IMR-90 (cell line): ENCODE data around the gene LMAN2L. TPM values are rescaled to one million over a fixed set of nuclear protein-coding genes. Genes with fewer than 3 reads are reported as not detected.

ENCODE experiments used
- ATAC-seq: fragments of 200-7000 bp; cut with Tn5 transposase; 2 replicates; pipeline ENCODE4 v1.9.1; 2020; ENCODE audit warnings: low read depth, mild to moderate bottlenecking, moderate library complexity
- BruUV-seq: library from RNA; stranded (reverse); fragments of 400-500 nt; replicated peaks from 2 replicates; lab custom pipeline; 2021; lab: Mats Ljungman, UMichigan
- CTCF ChIA-PET: fragments of 300-600 bp; formaldehyde crosslinking; extraction: SDS; loops from one replicate; lab custom pipeline; 2021; ENCODE audit warnings: antibody characterized with exemption; lab: Yijun Ruan, JAX
- POLR2A ChIA-PET: fragments of 300-600 bp; sonication (Branson Sonifier 250); formaldehyde crosslinking; loops from one replicate; lab custom pipeline; 2022; ENCODE audit warnings: antibody characterized with exemption; ENCODE audit not compliant: unreplicated experiment; lab: Charles Lee
- DNase-seq: peaks from one replicate; pipeline ENCODE4 v3.0.0; 2013
- H2AFZ ChIP-seq: replicated peaks from 2 replicates; pipeline ENCODE3; 2013; ENCODE audit warnings: low read length, mild to moderate bottlenecking; ENCODE audit not compliant: poor library complexity
- H2AK5ac ChIP-seq: 2 replicates; pipeline ENCODE4 v1.6.1; 2013; ENCODE audit warnings: low read depth, low read length, inconsistent platforms
- H2AK9ac ChIP-seq: replicated peaks from 2 replicates; pipeline ENCODE3; 2013; ENCODE audit warnings: mild to moderate bottlenecking, low read depth, low read length, moderate library complexity; ENCODE audit not compliant: poor library complexity
- H2BK120ac ChIP-seq: 2 replicates; pipeline ENCODE4 v1.6.1; 2013; ENCODE audit warnings: low read depth, low read length, inconsistent platforms
- H2BK15ac ChIP-seq: 3 replicates; pipeline ENCODE4 v1.6.1; 2013; ENCODE audit warnings: low read depth, low read length, inconsistent platforms
- H2BK20ac ChIP-seq: 2 replicates; pipeline ENCODE4 v1.6.1; 2013; ENCODE audit warnings: low read depth, mild to moderate bottlenecking, inconsistent platforms, low read length, moderate library complexity
- H2BK5ac ChIP-seq: 2 replicates; pipeline ENCODE4 v1.6.1; 2013; ENCODE audit warnings: mild to moderate bottlenecking, low read depth, low read length, inconsistent platforms; ENCODE audit not compliant: poor library complexity, severe bottlenecking
- H3K14ac ChIP-seq: replicated peaks from 2 replicates; pipeline ENCODE4 v1.6.1; 2013; ENCODE audit warnings: low read depth, low read length, inconsistent platforms
- H3K18ac ChIP-seq: 2 replicates; pipeline ENCODE4 v1.6.1; 2013; ENCODE audit warnings: low read depth, low read length, control low read depth
- H3K23ac ChIP-seq: 2 replicates; pipeline ENCODE4 v1.6.1; 2013; ENCODE audit warnings: low read depth, low read length, inconsistent platforms
- H3K27ac ChIP-seq: 2 replicates; pipeline ENCODE4 v1.5.1; 2013; ENCODE audit warnings: mild to moderate bottlenecking, control low read depth, low read length; ENCODE audit not compliant: insufficient read depth
- H3K27me3 ChIP-seq: 2 replicates; pipeline ENCODE4 v1.6.1; 2013; ENCODE audit warnings: low read length; ENCODE audit not compliant: control insufficient read depth, insufficient read depth
- H3K36me3 ChIP-seq: 2 replicates; pipeline ENCODE4 v1.6.1; 2013; ENCODE audit warnings: low read length, mixed read lengths; ENCODE audit not compliant: control insufficient read depth, insufficient read depth
- H3K4ac ChIP-seq: 2 replicates; pipeline ENCODE4 v1.6.1; 2013; ENCODE audit warnings: low read depth, low read length, inconsistent platforms
- H3K4me1 ChIP-seq: 2 replicates; pipeline ENCODE4 v1.6.1; 2013; ENCODE audit warnings: low read length, mixed read lengths; ENCODE audit not compliant: control insufficient read depth, insufficient read depth
- H3K4me2 ChIP-seq: 2 replicates; pipeline ENCODE4 v1.6.1; 2013; ENCODE audit warnings: low read depth, mild to moderate bottlenecking, control low read depth, low read length, moderate library complexity
- H3K4me3 ChIP-seq: 2 replicates; pipeline ENCODE4 v1.5.1; 2013; ENCODE audit warnings: low read depth, mild to moderate bottlenecking, control low read depth, low read length, moderate library complexity; ENCODE audit not compliant: insufficient read depth
- H3K56ac ChIP-seq: 2 replicates; pipeline ENCODE4 v1.6.1; 2013; ENCODE audit warnings: low read length, inconsistent platforms; ENCODE audit not compliant: insufficient read depth; ENCODE audit errors: extremely low read depth
- H3K79me1 ChIP-seq, 2 experiments: 2 replicates each; pipeline ENCODE4 v1.6.1; 2013; ENCODE audit warnings: low read length in 2 of 2, inconsistent platforms in 1 of 2, low read depth in 1 of 2
- H3K9ac ChIP-seq: 2 replicates; pipeline ENCODE4 v1.6.1; 2013; ENCODE audit warnings: low read depth, low read length, control low read depth
- H3K9me1 ChIP-seq: 2 replicates; pipeline ENCODE4 v1.6.1; 2013; ENCODE audit warnings: low read length, inconsistent platforms; ENCODE audit not compliant: insufficient read depth
- H3K9me3 ChIP-seq: 2 replicates; pipeline ENCODE4 v1.6.1; 2013; ENCODE audit warnings: low read length; ENCODE audit not compliant: control insufficient read depth, insufficient read depth
- H4K20me1 ChIP-seq: 2 replicates; pipeline ENCODE4 v1.6.1; 2013; ENCODE audit warnings: low read length, inconsistent platforms; ENCODE audit not compliant: insufficient read depth
- H4K5ac ChIP-seq: 2 replicates; pipeline ENCODE4 v1.6.1; 2013; ENCODE audit warnings: mild to moderate bottlenecking, low read depth, low read length, control low read depth
- H4K8ac ChIP-seq, 2 experiments: 2 replicates each; pipeline ENCODE4 v1.6.1; 2013; ENCODE audit warnings: low read depth in 2 of 2, low read length in 2 of 2, control low read depth in 1 of 2, inconsistent platforms in 1 of 2
- H4K91ac ChIP-seq: 2 replicates; pipeline ENCODE4 v1.6.1; 2013; ENCODE audit warnings: low read depth, low read length, inconsistent platforms; ENCODE audit not compliant: insufficient read depth
- BHLHE40 ChIP-seq: fragments of 150-350 bp; IDR thresholded peaks from 2 replicates; pipeline ENCODE4 v1.6.1; 2016; ENCODE audit warnings: mild to moderate bottlenecking, low read depth, low read length
- CEBPB ChIP-seq: IDR thresholded peaks from 2 replicates; pipeline ENCODE4 v1.6.1; 2012; ENCODE audit warnings: low read depth, low read length, improper control_type of control experiment
- CHD1 ChIP-seq: IDR thresholded peaks from 2 replicates; pipeline ENCODE4 v1.6.1; 2012; ENCODE audit warnings: low read depth, low read length, improper control_type of control experiment
- CTCF ChIP-seq: conservative IDR thresholded peaks from 2 replicates; pipeline ENCODE4 v1.5.1; 2012; ENCODE audit warnings: mild to moderate bottlenecking, low read depth, low read length, improper control_type of control experiment
- ELK1 ChIP-seq: fragments of 150-350 bp; IDR thresholded peaks from 2 replicates; pipeline ENCODE4 v1.6.1; 2016; ENCODE audit warnings: low read depth, mild to moderate bottlenecking, low read length, moderate library complexity, borderline replicate concordance
- FOS ChIP-seq: fragments of 150-350 bp; IDR thresholded peaks from 2 replicates; pipeline ENCODE4 v1.6.1; 2016; ENCODE audit warnings: low read depth, low read length
- MAFK ChIP-seq: IDR thresholded peaks from 2 replicates; pipeline ENCODE4 v1.6.1; 2012; ENCODE audit warnings: low read depth, low read length, improper control_type of control experiment
- MAZ ChIP-seq: IDR thresholded peaks from 2 replicates; pipeline ENCODE4 v1.6.1; 2012; ENCODE audit warnings: low read depth, mild to moderate bottlenecking, low read length, improper control_type of control experiment, moderate library complexity, borderline replicate concordance
- MXI1 ChIP-seq: IDR thresholded peaks from 2 replicates; pipeline ENCODE4 v1.6.1; 2012; ENCODE audit warnings: low read depth, mild to moderate bottlenecking, low read length, moderate library complexity, borderline replicate concordance
- NFE2L2 ChIP-seq: fragments of 150-350 bp; IDR thresholded peaks from 2 replicates; pipeline ENCODE4 v1.6.1; 2016; ENCODE audit warnings: low read depth, mild to moderate bottlenecking, low read length
- POLR2A ChIP-seq: IDR thresholded peaks from 2 replicates; pipeline ENCODE4 v1.6.1; 2012; ENCODE audit warnings: mild to moderate bottlenecking, low read depth, low read length
- RAD21 ChIP-seq: IDR thresholded peaks from 2 replicates; pipeline ENCODE4 v1.6.1; 2012; ENCODE audit warnings: low read length, improper control_type of control experiment
- RCOR1 ChIP-seq: IDR thresholded peaks from 2 replicates; pipeline ENCODE4 v1.6.1; 2012; ENCODE audit warnings: mild to moderate bottlenecking, low read length, improper control_type of control experiment; ENCODE audit not compliant: insufficient replicate concordance
- RFX5 ChIP-seq: IDR thresholded peaks from 2 replicates; pipeline ENCODE4 v1.8.0; 2012; ENCODE audit warnings: low read depth, mild to moderate bottlenecking, low read length, moderate library complexity
- SMC3 ChIP-seq: fragments of 150-350 bp; IDR thresholded peaks from 2 replicates; pipeline ENCODE4 v1.6.1; 2016; ENCODE audit warnings: low read depth, mild to moderate bottlenecking, antibody characterized with exemption, low read length, moderate library complexity
- USF2 ChIP-seq: fragments of 150-350 bp; IDR thresholded peaks from 2 replicates; pipeline ENCODE4 v1.6.1; 2017; ENCODE audit warnings: mild to moderate bottlenecking, antibody characterized with exemption, low read length, low read depth
- WGBS, 2 experiments: methylation state at CpG; one replicate each; pipeline versions ENCODE4 v1.1.5 to v1.1.7; 2013; ENCODE audit warnings: missing lambda C conversion rate in 2 of 2; ENCODE audit not compliant: insufficient read length in 1 of 2; ENCODE audit errors: extremely low coverage in 2 of 2; 5-methylcytosine and 5-hydroxymethylcytosine counted together
- dilution Hi-C: fragments of 300-500 bp; cut with HindIII; formaldehyde crosslinking; loops from one replicate; pipeline ENCODE4 v1.14.3; 2018; ENCODE audit warnings: low sequenced_read_pairs; ENCODE audit not compliant: unreplicated experiment
- in situ Hi-C: fragments of 300-500 bp; cut with MboI; formaldehyde crosslinking; loops from 3 replicates; pipeline ENCODE4 v1.14.3; 2019; ENCODE audit warnings: low sequenced_read_pairs, inconsistent platforms, mixed read lengths
- intact Hi-C: fragments of 100-400 bp; cut with micrococcal nuclease; formaldehyde crosslinking; loops from 2 replicates; pipeline ENCODE4 v1.10.0; 2022
- polyA plus RNA-seq, 3 experiments: library from polyadenylated mRNA; depleted of rRNA; stranded (reverse); fragments of >200 nt; gene quantifications; 2 replicates each; pipeline ENCODE4 v1.2.3, GENCODE V29; 2012; ENCODE audit warnings: low replicate concordance in 1 of 3
- total RNA-seq: library from RNA; depleted of rRNA; stranded (reverse); fragments of >200 nt; gene quantifications from 2 replicates; pipeline ENCODE4 v1.2.3, GENCODE V29; 2012

LMAN2L gene
- total and polyA plus RNA-seq, 2 of the 4 experiments (the other 2 are of a cell fraction), result 22.5 to 22.9 TPM

- Histone ChIP-seq H4K5ac (no peak overlapping the region), H3K36me3 (no peaks in the 10 kb centered on the region), H2BK15ac (no peak overlapping the region), H2AK9ac (no peak overlapping the region), H2BK20ac (no peak overlapping the region), H3K4ac (no peak overlapping the region), H3K14ac (no peak overlapping the region), H3K23ac (no peak overlapping the region), H4K20me1 (no peaks in the 10 kb centered on the region), H2AFZ (no peak overlapping the region), H3K4me1 (peaks cover 12% of the 10 kb centered on the region), H3K27ac (no peak overlapping the region), H3K27me3 (no peaks in the 10 kb centered on the region), H4K8ac (no peak overlapping the region), H3K9ac (no peak overlapping the region), H2BK120ac (no peak overlapping the region), H3K4me2 (no peak overlapping the region), H3K18ac (no peak overlapping the region), H2AK5ac (no peak overlapping the region), H3K56ac (no peak overlapping the region), H3K79me1 (peaks cover 14 to 15% of the 10 kb centered on the region in 2 experiments; a peak in 3 of 4 replicates), H3K9me3 (no peaks in the 10 kb centered on the region), H3K9me1 (peaks cover 11% of the 10 kb centered on the region; the same call in 1 of the 2 replicates), H3K4me3 (no peak overlapping the region), H2BK5ac (no peak overlapping the region), H4K91ac (no peak overlapping the region)
- ATAC-seq (no peak), DNase-seq (no peak)
- in situ Hi-C loops, result no loop called here
- dilution Hi-C loops, result no loop called here
- ChIA-PET CTCF (no interaction called here), POLR2A (no interaction called here)
- TF ChIP-seq MAFK (no peak), ELK1 (no peak), RFX5 (no peak), USF2 (no peak), NFE2L2 (no peak), SMC3 (no peak), RAD21 (no peak), CTCF (no peak), POLR2A (no peak), RCOR1 (no peak), FOS (no peak), MXI1 (no peak), CEBPB (no peak), MAZ (no peak), CHD1 (no peak), BHLHE40 (no peak)
- no TSS peak for BruUV-seq
- 100% methylated on average over 1 of the region's 6 CpGs; no CpG with 5 or more reads in 1 of the 2 experiments for WGBS, 2 experiments
- intact Hi-C loops, result no loop called here
Measured at GRCh38 chr2:96757477-96757860, 17.6 kb upstream of the LMAN2L start.
